Stimulated activated CD4-positive, alpha-beta T cell treated with anti-CD3 and anti-CD28 coated beads, Interleukin-4, amount 100 ng/mL, for 48 hours (primary cell): ENCODE results near the gene BTBD9.

Source experiments
- DNase-seq, 2 donors: peaks; one replicate each; pipeline ENCODE4 v3.0.0-alpha.2; 2020; ENCODE audit warnings: low read depth in 2 of 2

The BTBD9 gene

GRCh38 chr6:38508286-38508685 lies 131.4 kb downstream of the BTBD9 start:
- no peak for DNase-seq

- DNase-seq: no peak
These were observed 132.6 kb downstream of the BTBD9 start for GRCh38 chr6:38507173-38507572.

GRCh38 chr6:38505826-38506225 lies 133.9 kb downstream of the BTBD9 start:
- DNase-seq: no peak

- DNase-seq: no peak
These were observed 134.7 kb downstream of the BTBD9 start for GRCh38 chr6:38504996-38505395.

GRCh38 chr6:38503960-38504682 lies 135.6 kb downstream of the BTBD9 start:
- DNase-seq: no peak

- DNase-seq: no peak
These were observed 136.5 kb downstream of the BTBD9 start for GRCh38 chr6:38503032-38503773.

GRCh38 chr6:38502423-38502822 lies 137.3 kb downstream of the BTBD9 start:
- DNase-seq: no peak

GRCh38 chr6:38501931-38502330 lies 137.8 kb downstream of the BTBD9 start:
- no peak for DNase-seq

GRCh38 chr6:38499529-38500096 lies 140.1 kb downstream of the BTBD9 start:
- DNase-seq: no peak

GRCh38 chr6:38498805-38499445 lies 140.8 kb downstream of the BTBD9 start:
- DNase-seq: no peak

GRCh38 chr6:38498085-38498484 lies 141.6 kb downstream of the BTBD9 start:
- no peak for DNase-seq

- no peak for DNase-seq
These were observed 142.2 kb downstream of the BTBD9 start for GRCh38 chr6:38497546-38497945.

- no peak for DNase-seq
These were observed 143.7 kb downstream of the BTBD9 start for GRCh38 chr6:38495922-38496635.

GRCh38 chr6:38495518-38495917 lies 144.2 kb downstream of the BTBD9 start:
- DNase-seq: no peak

GRCh38 chr6:38493931-38494547 lies 145.7 kb downstream of the BTBD9 start:
- DNase-seq: peak; percentile 68 to 82

- no peak for DNase-seq
These were observed 147.7 kb downstream of the BTBD9 start for GRCh38 chr6:38492031-38492430.

- no peak for DNase-seq
These were observed 149.8 kb downstream of the BTBD9 start for GRCh38 chr6:38489951-38490350.

GRCh38 chr6:38487423-38487822 lies 152.3 kb downstream of the BTBD9 start:
- no peak for DNase-seq

GRCh38 chr6:38485488-38485887 lies 154.2 kb downstream of the BTBD9 start:
- no peak for DNase-seq

- DNase-seq: no peak
These were observed 155.1 kb downstream of the BTBD9 start for GRCh38 chr6:38484656-38485055.

GRCh38 chr6:38483526-38483925 lies 156.2 kb downstream of the BTBD9 start:
- DNase-seq: no peak
